SKM-1 treated with dmso at 0.1 percent for 144 hours (cell line): ENCODE measurements around the gene EPHB2.

Experiments used
- DNase-seq: peaks from one replicate; lab custom pipeline; 2025; ENCODE audit not compliant: unreplicated experiment; lab: John Stamatoyannopoulos, UW

Gene EPHB2

DNA sequence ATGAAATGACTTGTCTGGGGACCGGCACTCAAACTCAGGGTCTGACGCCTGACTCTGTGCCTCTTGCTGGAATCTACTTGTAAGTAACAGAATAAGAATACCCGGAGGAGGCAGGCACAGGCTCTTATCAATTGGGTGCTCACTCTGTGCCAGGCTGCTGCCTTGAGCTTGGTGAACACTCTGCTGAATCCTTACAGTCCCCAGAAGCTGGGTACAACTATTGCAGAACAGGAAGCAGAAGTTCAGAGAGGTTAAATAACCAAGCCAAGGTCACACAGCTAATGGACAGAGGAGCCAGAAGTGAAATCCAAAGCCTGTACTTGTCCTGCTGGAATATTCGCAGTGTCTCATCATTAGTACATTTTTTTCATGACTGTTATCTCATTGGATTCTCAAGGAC, 86.0 kb downstream of the EPHB2 start:
- DNase-seq: no peak

DNA sequence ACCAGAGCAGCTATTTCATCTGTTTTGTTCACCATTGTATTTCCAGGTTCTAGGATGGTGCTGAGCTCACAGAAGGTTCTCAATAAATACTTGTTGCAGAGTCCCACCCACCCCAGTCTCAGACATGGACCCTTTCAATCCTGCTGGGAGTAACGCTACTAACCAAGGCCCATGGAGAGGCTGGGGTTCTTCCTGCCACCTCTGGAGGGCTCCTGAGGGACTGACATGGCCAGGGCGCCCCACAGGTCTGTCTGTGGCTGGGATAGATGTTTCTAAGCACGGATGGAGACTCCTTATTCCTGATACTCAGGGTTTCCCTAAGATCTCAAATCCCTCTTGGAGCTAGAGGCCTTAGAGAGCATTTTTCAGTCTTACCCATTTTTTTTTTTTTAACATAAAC, 87.4 kb downstream of the EPHB2 start:
- no peak for DNase-seq

DNA sequence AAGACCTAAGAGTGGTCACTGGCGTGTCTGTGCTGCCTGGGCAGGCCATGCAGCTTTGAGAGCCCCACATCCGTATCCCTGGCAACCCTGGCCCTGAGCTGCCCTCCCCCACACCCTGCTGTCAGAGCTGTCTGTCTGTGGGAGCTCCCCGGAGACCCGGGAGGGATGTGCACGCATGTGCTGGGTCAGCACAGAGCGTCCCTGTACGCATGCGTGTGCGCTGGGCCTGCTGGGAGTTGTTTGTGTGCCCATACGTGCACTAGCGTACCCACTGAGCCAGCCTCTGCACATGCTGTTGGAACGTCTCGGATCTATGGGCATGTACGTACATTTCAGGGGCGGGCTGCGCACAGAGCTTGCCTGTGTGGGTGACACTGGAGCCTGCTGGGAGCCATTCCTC, 89.3 kb downstream of the EPHB2 start:
- DNase-seq: no peak

DNA sequence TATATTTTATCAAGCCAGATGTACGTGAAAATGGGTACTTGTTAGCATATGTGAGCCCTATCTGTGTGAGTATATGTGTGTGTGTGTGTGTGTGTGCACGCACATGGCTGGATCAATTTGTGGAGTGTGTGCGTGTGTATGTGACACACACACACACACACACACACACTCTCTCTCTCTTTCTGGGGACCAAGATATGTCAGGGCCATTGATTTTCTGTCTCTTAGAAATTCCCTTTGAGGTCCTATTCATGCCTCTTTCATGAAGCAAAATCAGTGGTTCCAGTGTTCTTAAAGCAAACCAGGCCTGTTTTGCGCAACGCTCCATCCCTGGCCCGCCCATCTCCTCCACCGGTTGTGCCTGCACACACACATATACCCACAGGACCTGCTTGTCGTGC, 90.0 kb downstream of the EPHB2 start:
- no peak for DNase-seq

DNA sequence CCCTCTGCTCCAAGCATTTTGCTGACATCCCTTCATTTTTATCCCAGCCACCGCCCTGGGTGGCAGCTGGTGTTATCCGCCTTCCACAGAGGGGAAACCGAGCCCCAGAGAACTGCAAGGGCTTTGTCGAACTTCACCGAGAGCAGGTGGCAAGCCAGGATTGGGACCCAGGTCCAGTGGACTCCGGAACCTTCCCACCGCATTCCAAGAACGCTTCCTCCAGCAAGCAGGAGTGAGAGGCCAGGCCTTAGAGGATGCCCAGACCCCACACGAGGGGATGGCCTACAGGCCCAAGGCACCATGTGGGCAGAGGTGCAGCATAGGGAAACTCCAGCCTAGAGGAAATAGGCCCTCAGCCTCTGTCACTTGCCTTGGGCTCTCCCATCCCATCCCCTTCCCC, 90.7 kb downstream of the EPHB2 start:
- DNase-seq: no peak

DNA sequence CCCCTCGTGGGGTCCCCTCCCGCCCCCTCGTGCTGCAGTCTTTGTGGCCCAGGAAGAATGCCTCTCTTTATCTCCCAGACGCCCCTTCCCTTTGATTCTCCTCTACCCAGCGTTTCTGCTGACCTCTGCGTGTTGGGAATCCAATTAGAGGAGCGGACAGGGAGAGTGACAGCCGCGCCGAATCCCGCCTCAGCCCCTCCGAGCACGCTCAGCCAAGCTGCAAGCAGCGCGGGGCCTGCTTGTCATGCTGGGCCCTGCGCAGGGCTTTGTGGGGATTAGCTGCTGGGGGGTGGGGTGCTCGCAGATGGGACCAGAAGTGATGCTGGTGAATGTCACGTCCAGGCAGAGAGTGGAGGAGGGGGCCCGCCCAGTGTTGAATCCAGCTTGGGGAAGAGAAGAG, 91.1 kb downstream of the EPHB2 start:
- no peak for DNase-seq

DNA sequence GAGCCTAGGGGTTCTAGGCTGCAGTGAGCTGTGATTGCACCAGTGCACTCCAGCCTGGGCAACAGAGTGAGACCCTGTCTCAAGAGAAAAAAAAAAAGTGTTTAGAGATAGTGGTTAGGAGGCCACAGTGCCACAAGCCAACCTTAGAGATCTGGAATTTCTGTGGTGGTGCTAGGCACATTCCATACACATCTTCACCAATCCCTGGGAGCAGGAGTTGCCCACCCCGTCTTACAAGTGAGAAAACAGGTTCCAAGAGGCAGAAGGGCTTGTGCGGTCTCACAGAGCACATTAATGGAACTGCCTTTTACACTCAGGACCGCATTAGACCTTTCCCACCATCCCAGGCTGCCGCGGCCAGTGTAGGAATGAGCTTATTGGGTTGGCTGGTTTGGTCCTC, 93.2 kb downstream of the EPHB2 start:
- DNase-seq: no peak

DNA sequence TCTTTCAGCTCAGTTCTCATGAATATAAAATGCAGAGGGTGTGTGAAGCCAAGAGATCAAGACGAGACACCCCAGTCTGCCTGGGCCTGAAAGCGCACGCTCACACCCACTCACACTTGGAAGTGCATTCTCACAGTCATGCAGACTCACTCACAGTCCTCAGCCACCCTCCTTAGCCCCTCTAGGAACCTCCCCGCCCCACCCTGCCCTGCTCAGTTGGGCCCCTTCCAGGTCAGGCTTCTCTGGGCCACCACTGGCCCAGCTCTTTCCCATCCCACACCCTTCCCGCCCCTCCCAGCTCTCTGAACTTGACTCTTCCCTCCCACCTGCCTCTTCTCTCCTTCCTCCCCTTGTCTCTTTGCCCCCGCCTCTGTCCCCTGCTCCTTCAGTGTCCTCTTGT, 93.8 kb downstream of the EPHB2 start:
- DNase-seq: no peak

DNA sequence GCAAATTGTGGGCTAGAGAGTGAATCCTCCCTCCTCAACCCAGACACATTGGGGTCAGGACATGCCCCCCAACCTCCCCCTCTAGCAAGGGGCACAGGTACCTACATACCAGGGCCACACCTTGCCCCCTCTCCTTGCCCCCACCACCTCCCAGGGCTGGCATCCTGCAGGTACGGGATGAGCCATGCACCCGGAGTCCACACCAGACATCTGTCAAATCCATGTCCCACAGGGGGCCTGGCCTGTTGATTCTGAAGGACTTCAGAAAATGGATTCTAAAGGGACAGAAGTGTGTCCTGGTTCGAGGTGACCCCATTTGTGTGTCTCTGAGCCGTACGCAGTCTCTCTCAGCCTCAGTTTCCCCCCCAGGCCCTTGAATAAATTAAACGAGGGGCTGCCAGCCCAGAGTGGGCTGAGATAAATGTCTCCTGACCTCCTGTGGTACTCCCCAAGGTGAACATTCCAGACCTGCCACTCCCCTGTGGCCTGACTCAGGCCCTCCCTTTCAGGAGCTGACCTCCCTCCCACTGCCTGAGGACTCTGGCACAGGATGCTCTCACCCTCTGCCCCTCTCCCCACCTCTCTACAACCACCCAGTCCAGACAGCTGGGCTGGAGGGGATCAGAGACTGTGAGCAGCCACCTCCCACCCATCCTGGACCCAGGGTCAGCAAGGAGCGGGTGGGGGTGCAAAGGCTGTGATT, 94.5 kb downstream of the EPHB2 start:
- DNase-seq: no peak

DNA sequence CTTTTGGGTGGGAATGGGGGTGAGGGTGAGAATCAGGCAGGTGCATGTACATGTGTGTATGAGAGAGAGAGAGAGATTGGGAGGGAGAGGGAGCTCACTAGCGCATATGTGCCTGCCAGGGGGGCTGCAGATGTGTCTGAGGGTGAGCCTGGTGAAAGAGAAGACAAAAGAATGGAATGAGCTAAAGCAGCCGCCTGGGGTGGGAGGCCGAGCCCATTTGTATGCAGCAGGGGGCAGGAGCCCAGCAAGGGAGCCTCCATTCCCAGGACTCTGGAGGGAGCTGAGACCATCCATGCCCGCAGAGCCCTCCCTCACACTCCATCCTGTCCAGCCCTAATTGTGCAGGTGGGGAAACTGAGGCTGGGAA, 95.0 kb downstream of the EPHB2 start:
- no peak for DNase-seq

DNA sequence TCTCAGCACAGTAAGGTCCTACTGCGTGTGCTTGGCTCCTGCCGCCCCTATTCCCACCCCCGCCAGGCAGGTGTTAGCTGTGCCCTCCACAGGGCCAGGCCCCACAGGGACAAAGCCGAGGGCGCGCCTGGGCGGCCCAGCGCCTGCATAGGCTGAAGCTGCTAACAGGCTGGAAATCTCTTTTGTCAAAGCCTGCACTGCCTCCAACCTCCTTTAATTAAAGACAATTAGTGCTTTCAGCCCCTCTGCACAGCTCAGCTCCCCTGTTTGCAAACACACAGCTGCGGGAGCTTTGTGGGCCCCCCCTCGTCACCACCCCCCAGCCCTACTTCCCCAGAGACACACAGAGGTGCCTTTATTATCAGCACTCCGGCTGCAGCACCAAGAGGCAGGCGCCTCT, 95.9 kb downstream of the EPHB2 start:
- DNase-seq: no peak

DNA sequence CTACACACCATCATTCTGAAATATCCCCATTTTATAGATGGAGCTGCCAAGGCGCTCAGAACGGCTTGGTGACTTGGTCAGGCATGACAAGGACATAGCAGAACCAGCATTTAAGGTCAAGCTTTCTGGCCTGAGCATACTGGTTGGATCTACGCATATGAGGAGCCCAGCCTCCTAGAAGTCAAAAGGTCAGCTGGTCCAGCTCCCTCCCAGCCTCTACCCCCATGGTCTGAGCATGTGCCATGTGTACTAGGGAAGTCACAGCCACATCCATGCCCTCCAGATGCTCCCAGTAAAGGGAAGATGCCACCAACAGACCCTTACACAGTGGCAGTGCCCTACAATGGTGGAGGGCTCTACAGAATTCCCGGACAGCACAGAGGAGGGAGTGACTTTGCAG, 96.7 kb downstream of the EPHB2 start:
- no peak for DNase-seq

DNA sequence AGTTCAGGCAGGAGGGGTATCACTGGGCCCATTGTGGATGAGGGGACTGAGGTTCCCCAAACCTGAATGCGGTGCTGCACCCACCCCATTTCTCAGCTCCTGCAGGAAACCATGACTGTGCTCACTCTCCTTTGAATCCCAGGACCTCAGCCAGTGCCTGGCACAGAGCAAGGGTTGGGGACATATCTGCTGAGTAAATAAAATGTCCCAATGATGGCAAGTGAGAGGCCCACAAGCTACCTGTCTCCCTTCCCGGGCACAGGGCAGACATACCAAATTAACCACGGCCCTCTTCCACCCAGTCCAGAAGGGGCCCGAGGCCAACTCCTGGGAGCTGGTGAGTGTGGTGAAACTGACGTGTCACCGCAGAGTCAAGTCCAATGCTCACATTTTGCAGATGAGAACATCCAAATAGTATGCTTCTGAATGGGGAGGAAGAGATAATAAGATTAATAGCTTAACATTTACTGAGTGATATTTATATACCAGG, 97.6 kb downstream of the EPHB2 start:
- DNase-seq: no peak

DNA sequence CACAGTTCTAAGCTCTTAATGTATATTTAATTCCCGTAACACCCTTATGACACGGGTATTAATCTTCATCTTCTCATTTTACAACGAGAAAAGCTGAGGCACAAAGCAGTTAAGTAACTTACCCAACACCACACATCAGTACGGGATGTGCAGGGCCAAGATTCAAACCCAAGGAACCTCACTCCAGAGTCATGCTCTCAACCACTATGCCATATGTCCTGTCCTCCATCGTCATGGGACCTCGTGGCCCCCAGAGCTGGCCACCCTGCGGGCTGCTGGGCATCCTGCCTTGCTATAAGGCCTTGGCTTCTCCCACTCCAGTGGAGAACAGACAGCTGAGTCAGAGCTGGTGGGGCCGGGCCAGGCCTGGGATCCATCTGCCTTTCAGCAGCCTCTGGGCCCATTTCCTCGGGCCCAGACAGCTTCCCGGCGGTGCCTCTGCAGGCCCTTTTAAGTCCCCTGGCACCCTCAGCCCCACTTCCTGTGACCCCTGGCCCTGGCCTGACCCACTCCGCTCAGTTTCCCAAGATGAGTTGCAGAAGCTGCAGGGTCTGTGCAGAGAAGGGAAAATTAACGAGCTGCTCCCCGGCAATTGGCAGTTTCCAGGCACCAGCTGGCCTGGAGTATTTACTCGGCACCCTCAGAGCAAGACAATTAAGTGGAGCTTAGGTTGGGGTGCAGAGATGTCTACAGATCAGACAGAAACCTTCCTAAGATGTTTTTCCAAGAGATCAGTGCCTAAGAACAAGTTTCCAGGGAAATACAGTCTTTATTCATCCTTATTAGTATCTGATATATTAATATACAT, 98.2 kb downstream of the EPHB2 start:
- no peak for DNase-seq

DNA sequence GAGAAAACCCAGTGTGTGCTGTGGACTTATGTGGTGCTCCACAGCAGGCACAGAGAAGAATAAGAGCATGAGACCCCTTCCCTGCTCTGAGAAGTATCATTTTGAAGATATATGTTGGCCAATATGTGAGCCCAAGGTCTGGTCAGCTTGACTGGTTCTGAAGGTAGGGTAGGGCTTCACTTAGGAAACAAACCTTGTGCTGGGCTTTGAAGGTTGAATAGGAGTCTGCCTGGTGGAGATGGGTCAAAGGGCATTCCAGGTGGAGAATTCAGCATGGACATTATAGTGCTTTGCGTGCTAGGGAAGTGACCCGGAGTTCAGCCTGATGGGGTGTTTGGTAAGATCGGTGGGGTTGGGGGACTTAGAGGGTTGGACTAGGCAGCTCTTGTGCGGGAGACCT, 99.1 kb downstream of the EPHB2 start:
- no peak for DNase-seq

DNA sequence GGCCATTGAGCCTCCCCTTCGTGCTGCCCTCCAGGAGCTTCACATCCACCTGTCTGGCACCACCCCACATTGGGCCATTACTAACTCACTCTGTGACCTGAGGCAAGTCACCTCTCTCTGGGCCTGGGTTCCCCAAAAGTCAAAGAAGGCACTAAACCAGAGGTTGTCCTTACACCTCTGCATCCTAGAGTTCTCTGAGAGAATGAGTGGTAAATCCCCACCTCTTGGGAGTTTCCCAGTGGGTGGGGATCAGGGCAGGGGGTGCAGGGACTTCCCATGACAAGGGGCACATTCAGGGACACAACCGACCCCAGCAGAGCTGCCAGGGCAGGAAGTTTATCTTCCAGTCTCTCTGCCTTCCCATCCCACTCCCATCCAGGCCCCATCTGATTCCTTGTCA, 99.7 kb downstream of the EPHB2 start:
- no peak for DNase-seq

DNA sequence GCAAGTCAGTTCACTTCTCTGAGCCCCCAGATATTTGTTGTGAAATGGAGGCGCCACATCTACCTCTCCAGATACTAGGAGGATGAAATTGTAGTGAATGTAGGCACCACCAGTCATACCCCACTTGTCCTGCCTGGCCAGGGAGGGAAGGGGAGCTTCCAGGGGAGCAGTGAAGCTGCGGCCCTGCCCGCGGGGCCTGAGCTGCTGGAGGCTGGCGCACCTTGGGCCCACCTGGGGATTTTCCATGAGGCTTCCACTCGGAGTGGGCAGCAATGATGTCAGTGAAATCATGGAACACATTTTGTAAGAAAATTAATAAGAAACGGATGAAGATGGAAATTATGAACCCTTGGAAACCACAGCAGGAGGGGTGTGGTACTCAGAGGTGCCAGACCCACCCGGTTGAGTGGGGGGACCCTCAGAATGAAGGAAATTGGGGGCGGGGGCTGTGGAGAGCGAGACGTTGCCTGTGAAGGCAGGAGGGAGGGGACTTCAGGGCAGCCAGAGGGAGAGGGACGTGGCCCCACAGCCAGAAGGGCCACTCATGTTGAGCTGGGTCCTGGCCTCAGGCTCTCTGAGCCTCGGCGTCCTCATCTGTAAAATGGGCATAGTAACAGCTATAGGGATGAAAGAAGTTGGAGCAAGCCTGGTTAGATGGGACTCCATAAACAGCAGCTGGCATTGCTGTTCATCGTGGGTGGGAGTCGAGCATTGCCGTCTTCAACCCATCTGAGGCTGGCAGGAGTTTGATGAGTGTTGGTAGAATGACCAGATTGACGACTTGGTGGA, 101.6 kb downstream of the EPHB2 start:
- DNase-seq: no peak

DNA sequence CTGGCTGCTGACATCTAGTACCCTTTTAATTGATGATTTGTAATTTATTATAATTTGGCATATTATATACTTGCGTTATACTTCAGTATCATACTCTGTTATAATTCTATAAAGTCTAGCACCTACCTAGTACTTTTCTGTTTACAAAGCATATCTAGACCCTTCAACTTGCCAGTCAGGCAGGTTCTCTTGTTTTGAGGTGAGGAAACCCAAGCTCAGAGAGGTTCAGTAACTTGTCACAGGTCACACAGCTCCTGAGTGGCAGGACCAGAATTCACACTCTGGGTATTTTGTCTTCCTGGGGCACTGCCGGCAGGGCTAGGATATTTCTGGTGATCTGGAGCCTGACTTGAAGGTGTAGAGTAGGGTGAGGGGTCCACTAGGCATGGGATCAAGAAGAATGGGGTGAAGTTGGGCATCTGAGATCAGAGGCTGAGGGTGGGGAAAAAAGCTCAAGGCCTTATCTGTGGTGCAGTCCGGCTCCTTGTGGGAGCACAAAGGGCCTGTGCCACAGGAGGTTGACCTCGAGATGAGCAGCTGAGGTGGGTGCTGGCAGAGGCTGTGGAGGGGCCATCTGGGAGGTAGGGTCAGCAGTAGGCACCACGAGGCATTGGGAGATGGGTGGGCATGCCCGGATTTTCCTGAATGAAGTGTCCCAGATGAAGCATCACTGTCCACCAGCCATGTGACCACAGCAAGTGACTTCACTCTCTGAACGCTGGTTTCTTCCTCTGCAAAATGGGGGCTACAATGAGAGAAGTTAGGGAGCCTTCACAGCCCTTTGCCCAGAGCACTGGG, 102.6 kb downstream of the EPHB2 start:
- DNase-seq: no peak

DNA sequence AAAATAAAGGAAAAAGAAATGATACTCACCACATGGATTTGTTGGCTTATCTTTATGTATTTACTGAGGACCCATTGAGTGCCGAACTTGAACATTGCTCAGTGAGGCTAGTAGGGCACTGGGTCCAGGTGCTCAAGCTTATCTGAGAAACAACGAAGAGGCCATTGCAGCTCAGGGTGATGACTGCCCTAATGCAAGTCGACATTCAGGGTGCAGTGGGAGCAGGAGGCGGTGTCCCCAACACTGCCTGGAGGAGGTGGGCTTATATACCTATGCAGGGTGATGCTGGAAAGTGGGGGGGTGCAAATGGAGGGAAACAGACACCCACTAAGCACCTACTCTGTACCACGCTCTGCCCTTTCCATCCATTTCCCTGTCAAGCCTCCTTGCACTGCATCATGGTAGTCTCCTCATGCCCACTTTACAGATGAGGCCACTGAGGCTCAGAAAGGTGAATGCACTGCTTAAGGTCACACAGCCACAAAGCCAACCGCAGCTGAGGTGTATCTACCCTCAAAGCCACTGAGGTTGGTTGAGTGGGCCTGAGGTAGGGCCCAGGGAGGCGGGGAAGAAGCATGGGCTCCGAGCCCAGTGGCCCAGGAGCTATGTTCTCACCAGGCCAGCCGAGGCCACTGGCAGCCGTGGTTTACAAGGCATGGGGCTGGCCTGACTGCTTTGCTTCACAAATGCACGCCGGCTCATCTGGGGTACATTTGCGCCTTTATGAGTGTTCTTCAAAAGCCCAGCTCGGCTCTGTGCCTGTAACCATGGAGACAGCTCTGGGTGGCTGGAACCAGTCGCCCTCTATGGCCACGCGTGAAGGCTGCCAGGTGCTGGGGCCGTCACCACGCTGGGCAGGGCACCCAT, 103.8 kb downstream of the EPHB2 start:
- no peak for DNase-seq

DNA sequence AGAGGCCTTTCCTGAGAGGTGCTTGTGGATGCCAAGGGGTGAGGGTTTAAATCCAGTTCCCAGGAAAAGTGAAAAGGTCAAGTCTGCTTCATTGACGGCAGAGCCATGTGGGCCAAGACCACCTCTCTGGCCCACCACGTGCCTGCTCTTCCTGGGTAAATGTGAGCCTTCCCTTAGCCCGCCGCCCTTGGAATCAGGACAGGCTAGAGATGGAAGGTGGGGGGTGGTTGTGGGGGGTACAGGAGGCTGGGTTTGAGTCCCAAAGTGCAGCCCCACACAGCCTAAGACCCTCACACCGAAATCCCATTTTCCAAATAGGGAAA, 104.4 kb downstream of the EPHB2 start:
- no peak for DNase-seq
